MM.1S (cell line): ENCODE data around the gene ADAMTS18.

Source experiments
- EZH2 ChIP-seq: fragments of 300-600 bp; sonication (generic); optimal IDR thresholded peaks from 2 replicates; pipeline ENCODE3; 2017; ENCODE audit warnings: low read depth, mild to moderate bottlenecking, antibody characterized with exemption, low read length, mixed read lengths
- EZH2phosphoT487 ChIP-seq: fragments of 300-600 bp; sonication (generic); IDR thresholded peaks from 2 replicates; pipeline ENCODE4 v1.6.1; 2018; ENCODE audit warnings: antibody characterized with exemption, low read length
- TF ChIP-seq, protein P1 (sequence below): fragments of 300-600 bp; sonication (generic); IDR thresholded peaks from 2 replicates; pipeline ENCODE4 v1.5.1; 2016; ENCODE audit warnings: antibody characterized with exemption, low read length, mixed read lengths

DNA sequence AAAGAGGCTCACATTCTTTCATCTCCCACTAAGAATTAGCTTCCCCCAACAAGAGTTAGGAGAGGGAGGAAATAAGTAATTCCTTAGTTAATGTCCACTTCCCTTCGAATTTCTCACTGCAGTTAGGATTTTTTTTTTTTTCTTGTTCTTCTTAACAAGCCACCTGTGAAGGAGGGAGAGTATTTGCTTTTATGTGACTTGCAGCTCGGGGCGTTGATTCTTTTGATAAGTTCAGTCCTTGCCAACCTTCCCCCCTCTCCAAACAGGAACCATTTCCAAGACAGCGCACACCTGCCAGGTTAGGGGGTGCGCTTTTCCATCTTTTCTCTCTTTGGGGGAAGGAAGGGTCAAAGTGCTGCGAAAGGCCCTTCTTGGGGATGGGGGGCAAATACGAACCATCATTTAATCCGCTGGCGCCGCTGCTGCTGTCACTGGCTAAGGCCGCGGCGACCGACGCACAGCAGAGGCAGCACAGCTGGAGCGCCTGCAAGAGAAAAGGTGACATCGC lies 758 bp downstream of the ADAMTS18 start:
- TF ChIP-seq, protein P1, sequence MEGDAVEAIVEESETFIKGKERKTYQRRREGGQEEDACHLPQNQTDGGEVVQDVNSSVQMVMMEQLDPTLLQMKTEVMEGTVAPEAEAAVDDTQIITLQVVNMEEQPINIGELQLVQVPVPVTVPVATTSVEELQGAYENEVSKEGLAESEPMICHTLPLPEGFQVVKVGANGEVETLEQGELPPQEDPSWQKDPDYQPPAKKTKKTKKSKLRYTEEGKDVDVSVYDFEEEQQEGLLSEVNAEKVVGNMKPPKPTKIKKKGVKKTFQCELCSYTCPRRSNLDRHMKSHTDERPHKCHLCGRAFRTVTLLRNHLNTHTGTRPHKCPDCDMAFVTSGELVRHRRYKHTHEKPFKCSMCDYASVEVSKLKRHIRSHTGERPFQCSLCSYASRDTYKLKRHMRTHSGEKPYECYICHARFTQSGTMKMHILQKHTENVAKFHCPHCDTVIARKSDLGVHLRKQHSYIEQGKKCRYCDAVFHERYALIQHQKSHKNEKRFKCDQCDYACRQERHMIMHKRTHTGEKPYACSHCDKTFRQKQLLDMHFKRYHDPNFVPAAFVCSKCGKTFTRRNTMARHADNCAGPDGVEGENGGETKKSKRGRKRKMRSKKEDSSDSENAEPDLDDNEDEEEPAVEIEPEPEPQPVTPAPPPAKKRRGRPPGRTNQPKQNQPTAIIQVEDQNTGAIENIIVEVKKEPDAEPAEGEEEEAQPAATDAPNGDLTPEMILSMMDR: no peak
- TF ChIP-seq EZH2phosphoT487: no peak
- no peak for TF ChIP-seq EZH2
